Natural killer cell treated with Interleukin-12 subunit alpha and Interleukin-12 subunit beta and Interleukin-15 and Interleukin-18, amount 100 ng/mL, for 72 hours (primary cell): ENCODE results near the gene DNAJC15. TPM values are rescaled to one million over a fixed set of nuclear protein-coding genes. Genes with fewer than 3 reads are reported as not detected.

Source experiments
- ATAC-seq, 2 donors: fragments of 150-1000 bp; cut with Tn5 transposase in 1 of 2; sonication (Bioruptor Pico), chemical (Tn5 transposase) in 1 of 2; 2 replicates each; pipeline ENCODE4 v1.10.0; 2021
- DNase-seq: peaks from one replicate; pipeline ENCODE4 v3.0.0; 2022; ENCODE audit warnings: low spot score
- H3K27ac Mint-ChIP-seq, 2 donors: 1 replicate in 1 of 2; 2 replicates in 1 of 2; pipeline ENCODE4 v1.8.0; 2022; ENCODE audit warnings: mixed read lengths in 2 of 2, mild to moderate bottlenecking in 1 of 2, moderate library complexity in 1 of 2
- H3K27me3 Mint-ChIP-seq, 2 donors: 1 replicate in 1 of 2; 2 replicates in 1 of 2; pipeline ENCODE4 v1.8.0; 2022; ENCODE audit warnings: mixed read lengths in 2 of 2
- H3K36me3 Mint-ChIP-seq: one replicate; pipeline ENCODE4 v1.8.0; 2022; ENCODE audit warnings: mixed read lengths
- H3K4me1 Mint-ChIP-seq, 2 donors: 1 replicate in 1 of 2; 2 replicates in 1 of 2; pipeline ENCODE4 v1.8.0; 2022; ENCODE audit warnings: low read depth in 2 of 2, mixed read lengths in 2 of 2, mild to moderate bottlenecking in 1 of 2
- H3K4me3 Mint-ChIP-seq: one replicate; pipeline ENCODE4 v1.8.0; 2022; ENCODE audit warnings: mixed read lengths
- H3K9me3 Mint-ChIP-seq: 2 replicates; pipeline ENCODE4 v1.8.0; 2022; ENCODE audit warnings: mixed read lengths
- total RNA-seq, 2 donors: library from RNA; stranded (reverse); gene quantifications; one replicate each; pipeline ENCODE4 v1.2.3, GENCODE V29; 2022

DNAJC15 gene
- total RNA-seq, 2 donors from 2014 or later, result 17.6 to 21.0 TPM

DNA sequence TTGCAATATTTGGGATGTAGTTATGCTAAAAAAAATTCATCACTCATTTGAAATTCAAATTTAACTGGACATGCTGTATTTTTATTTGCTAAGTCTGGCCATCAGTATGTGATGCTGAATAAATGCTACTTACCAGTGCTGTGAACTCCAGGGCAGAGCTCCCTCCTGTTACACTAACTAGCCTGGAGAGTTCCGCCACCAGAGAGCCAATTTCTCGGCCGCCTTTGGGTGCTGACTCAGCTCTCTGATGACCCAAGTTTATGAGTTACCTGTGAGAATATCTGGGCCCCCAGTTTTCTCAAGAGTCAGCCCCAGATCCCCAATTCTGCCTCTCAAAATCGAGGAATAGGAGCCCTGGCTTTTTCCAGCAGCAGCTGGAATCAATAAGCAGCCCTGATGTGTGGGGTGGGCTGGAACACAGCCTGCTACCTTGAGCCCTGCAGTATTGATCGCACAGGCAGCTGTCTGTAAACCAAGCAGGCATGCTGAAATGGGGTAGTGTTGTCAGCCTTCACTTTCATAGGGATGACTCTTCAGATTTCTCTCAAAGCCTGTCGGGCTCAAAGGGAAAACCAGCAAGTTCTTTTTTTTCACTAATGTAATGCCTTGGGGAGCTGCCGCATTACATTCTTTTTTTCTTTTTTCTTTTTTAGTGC lies 113.7 kb downstream of the DNAJC15 start:
- DNase-seq (no peak), ATAC-seq (no peak)
- H3K4me3 Mint-ChIP-seq, result no peak overlapping the region
- no peaks in the 10 kb centered on the region for H3K9me3 Mint-ChIP-seq
- H3K36me3 Mint-ChIP-seq, result no peaks in the 10 kb centered on the region
- no peaks in the 10 kb centered on the region for H3K4me1 Mint-ChIP-seq
- H3K27me3 Mint-ChIP-seq, result peaks cover 14 to 22% of the 10 kb centered on the region in 2 donors
- H3K27ac Mint-ChIP-seq, result no peak overlapping the region

DNA sequence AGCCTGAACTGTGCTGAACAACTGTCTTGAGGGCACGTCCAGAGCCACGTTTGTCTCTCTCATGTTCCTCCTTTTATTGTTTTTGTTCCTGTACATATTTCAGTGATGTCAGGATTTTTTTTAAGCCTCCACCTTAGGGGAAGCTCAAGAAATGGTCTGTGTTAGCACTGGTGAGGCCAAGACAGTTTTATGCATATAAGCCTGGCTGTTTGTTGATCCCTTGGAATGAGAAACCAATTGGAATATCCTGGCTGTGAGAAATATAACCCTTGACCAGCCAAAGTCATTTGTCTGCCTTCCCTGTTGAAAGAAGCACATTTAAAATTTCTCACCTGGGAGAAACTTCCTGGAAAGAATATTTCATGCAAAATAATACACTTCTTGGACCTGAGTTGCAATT lies 115.8 kb downstream of the DNAJC15 start:
- no peak for DNase-seq
- Mint-ChIP-seq H3K27ac (no peak overlapping the region), H3K36me3 (no peaks in the 10 kb centered on the region), H3K27me3 (peaks cover 13 to 15% of the 10 kb centered on the region in 2 donors), H3K4me3 (no peak overlapping the region), H3K9me3 (no peaks in the 10 kb centered on the region), H3K4me1 (no peaks in the 10 kb centered on the region)
- no peak for ATAC-seq

DNA sequence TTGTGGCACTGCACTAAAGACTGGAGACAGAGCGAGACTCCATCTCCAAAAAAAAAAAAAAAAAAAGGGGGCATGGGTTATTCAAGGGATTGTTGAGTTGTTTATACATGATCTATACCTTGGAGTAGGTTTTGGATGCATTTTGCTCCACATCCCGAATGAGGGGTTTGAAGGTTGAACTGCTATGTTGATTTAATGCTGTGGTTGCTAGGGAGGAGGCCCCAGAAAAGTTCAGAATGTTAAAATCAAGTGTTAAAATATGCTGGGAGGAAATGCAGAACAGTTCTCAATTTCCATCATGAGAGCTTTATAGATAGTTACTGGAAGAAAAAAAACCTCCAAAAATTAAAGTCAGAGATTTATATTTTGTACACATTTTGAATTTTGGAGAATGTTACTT lies 116.5 kb downstream of the DNAJC15 start:
- Mint-ChIP-seq H3K9me3 (no peaks in the 10 kb centered on the region), H3K36me3 (no peaks in the 10 kb centered on the region), H3K27ac (no peak overlapping the region), H3K4me3 (no peak overlapping the region), H3K4me1 (no peaks in the 10 kb centered on the region), H3K27me3 (peaks cover 15% of the 10 kb centered on the region in 2 donors)
- no peak for DNase-seq
- ATAC-seq, result no peak

DNA sequence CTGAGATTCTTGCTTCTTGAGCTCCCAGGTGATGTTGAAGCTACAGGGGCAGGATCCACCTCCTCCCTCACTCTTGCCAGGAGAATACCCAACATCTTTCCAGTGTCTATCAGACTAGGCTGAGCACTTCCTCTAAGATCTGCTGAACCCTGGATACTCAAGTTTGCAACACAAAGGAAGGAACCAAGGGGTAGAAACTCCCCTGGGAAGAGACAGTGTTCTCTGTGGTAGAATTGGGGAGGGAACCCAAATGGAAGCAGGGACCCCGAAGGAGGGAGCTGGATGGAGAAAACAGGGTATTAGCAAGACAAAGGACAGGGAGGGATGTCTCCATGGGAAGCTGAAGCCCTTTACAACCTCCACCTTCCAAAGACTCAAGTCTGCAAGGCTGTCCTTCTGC lies 117.6 kb downstream of the DNAJC15 start:
- H3K9me3 Mint-ChIP-seq, result no peaks in the 10 kb centered on the region
- H3K27ac Mint-ChIP-seq, result no peak overlapping the region
- DNase-seq (no peak), ATAC-seq (no peak)
- H3K4me3 Mint-ChIP-seq, result no peak overlapping the region
- no peaks in the 10 kb centered on the region for H3K4me1 Mint-ChIP-seq
- peaks cover 13 to 16% of the 10 kb centered on the region in 2 donors for H3K27me3 Mint-ChIP-seq
- no peaks in the 10 kb centered on the region for H3K36me3 Mint-ChIP-seq

DNA sequence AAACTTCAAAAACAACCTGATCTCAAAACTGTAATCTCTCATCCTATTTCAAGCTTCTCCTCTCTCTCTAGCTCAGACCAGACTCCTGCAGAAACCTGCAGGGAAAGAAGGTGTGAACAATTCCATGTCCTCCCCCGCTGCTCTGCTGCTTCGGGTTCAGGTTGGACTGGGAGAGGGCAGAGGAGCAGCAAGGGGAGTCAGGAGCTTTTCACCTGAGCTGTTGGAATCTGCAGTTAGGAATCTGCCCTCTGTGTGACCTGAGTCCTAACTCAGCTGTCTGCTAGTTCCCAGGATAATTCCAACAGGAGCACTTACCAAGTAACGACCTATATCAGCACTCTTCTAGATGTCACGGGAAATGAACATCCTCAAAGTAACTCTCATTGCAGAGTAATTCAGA lies 118.3 kb downstream of the DNAJC15 start:
- no peak overlapping the region for H3K27ac Mint-ChIP-seq
- H3K4me1 Mint-ChIP-seq, result no peaks in the 10 kb centered on the region
- no peak overlapping the region for H3K4me3 Mint-ChIP-seq
- DNase-seq, result no peak
- H3K27me3 Mint-ChIP-seq, result peaks cover 20 to 21% of the 10 kb centered on the region in 2 donors
- no peak for ATAC-seq
- no peaks in the 10 kb centered on the region for H3K36me3 Mint-ChIP-seq
- H3K9me3 Mint-ChIP-seq, result no peaks in the 10 kb centered on the region

DNA sequence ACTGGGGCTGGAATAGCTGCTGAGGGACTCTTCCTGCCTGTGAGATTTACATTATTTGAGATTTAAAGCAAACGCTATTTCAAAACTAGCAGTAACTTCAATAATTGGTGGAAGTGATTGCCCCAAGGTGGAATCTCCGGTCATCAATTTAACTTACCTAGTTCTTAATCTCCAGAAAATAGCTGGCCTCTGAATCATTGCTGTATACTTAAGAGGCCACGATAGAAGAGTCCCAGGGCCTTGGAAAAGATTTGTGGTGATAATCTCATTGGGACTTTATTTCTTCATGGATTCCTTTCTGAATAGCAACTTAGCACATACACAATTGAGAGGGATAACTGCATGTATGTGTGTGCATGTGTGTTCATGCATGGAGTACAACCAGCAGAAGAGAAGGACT lies 120.2 kb downstream of the DNAJC15 start:
- no peaks in the 10 kb centered on the region for H3K9me3 Mint-ChIP-seq
- no peaks in the 10 kb centered on the region for H3K4me1 Mint-ChIP-seq
- no peak overlapping the region for H3K4me3 Mint-ChIP-seq
- ATAC-seq, result no peak
- H3K36me3 Mint-ChIP-seq, result no peaks in the 10 kb centered on the region
- peaks cover 17 to 18% of the 10 kb centered on the region in 2 donors for H3K27me3 Mint-ChIP-seq
- H3K27ac Mint-ChIP-seq, result no peak overlapping the region
- no peak for DNase-seq

DNA sequence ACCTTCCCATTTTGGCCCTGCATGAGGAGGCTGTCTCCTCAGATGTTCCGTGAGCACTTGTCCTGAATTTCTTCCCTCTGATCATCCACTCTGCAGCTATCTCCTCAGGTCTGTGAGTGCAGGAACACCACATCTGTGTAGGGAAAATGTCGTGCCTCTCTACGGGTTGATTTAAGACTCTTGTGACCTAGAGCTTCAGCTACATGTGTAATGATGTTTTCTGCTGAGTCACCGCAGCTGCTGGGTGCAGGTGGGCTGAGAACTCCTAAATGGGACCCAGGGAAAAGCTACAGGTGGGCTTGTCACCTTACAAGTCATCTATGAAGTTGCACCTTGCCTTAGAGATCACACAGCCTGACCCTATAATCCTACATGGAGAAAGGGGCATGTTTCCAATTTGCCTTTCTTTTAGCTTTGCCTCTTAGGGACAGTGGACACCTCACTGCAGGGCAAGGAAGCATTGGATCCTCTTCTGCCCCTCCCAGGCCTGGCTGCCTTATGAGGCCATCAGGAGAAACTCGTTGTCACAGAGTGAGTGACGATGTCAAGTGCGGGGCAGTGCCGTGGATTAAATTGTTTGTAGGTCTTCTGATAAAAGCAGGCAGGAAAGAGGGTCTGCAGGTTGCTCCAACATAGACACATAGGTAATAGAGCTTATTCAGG lies 122.3 kb downstream of the DNAJC15 start:
- Mint-ChIP-seq H3K27ac (no peak overlapping the region), H3K27me3 (peaks cover 20 to 21% of the 10 kb centered on the region in 2 donors), H3K9me3 (no peaks in the 10 kb centered on the region), H3K4me1 (no peaks in the 10 kb centered on the region), H3K4me3 (no peak overlapping the region), H3K36me3 (no peaks in the 10 kb centered on the region)
- ATAC-seq (no peak), DNase-seq (no peak)

DNA sequence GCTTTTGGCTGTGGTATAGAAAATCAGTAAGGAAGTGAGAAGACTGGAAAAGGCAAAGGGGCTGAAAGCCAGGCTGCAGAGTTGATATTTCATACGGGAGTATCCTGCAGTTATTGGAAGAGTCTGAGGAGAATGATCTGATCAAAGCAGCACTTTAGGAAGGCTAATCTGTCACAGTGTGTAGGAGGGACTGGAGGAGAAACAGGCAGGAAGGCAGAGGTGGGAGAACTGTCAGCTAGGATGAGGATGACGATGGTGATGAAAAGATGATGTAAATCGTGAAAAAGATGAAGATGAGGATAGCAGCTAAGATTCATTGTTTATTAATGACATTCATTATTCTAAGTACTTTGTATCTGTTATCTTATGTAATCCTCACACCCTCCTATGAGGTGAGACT lies 123.0 kb downstream of the DNAJC15 start:
- no peak overlapping the region for H3K4me3 Mint-ChIP-seq
- DNase-seq (no peak), ATAC-seq (no peak)
- no peak overlapping the region for H3K27ac Mint-ChIP-seq
- no peaks in the 10 kb centered on the region for H3K36me3 Mint-ChIP-seq
- no peaks in the 10 kb centered on the region for H3K9me3 Mint-ChIP-seq
- H3K4me1 Mint-ChIP-seq, result no peaks in the 10 kb centered on the region
- peaks cover 20 to 21% of the 10 kb centered on the region in 2 donors for H3K27me3 Mint-ChIP-seq

DNA sequence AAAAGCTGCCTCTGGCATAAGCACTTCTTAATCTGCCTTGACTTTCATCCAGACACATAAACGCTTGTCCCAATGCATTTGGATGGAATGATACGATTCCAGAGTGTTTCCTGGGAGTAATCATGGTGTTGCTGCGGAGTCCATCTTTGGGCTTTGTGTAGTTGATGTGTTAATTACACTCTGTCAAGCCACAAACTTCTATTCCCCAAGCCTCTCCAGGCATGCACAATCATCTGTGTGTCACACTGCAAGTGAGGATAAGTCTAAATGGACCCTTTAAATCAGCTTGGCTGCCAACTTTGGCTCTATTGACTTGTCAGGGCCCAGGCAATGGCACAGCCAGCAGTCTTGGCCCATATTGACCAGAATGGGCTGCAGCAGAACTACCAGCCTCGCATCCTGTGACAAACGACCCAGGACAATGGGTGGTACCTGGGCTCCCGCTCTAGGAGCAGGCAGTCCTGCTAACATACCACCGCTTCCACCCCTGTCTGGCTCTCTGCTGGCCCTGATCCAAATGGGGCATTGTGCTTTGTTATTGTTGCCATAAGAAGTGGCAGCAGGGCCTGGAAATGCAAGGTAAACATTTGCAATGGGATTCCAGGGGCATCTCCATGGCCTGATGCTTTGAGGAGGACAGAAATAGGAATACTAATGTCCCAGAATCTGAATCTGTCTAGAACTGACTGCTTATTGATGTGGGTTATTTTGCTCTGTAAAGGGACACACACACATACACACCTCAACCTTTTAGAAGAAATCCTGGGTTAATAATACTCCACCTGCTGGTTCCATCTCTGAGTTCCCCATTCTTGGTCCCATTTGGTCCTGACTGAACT lies 127.2 kb downstream of the DNAJC15 start:
- H3K27ac Mint-ChIP-seq, result no peak overlapping the region
- ATAC-seq (no peak), DNase-seq (no peak)
- no peaks in the 10 kb centered on the region for H3K9me3 Mint-ChIP-seq
- peaks cover 25 to 26% of the 10 kb centered on the region in 2 donors for H3K27me3 Mint-ChIP-seq
- no peak overlapping the region for H3K4me3 Mint-ChIP-seq
- H3K4me1 Mint-ChIP-seq, result no peaks in the 10 kb centered on the region
- H3K36me3 Mint-ChIP-seq, result no peaks in the 10 kb centered on the region

DNA sequence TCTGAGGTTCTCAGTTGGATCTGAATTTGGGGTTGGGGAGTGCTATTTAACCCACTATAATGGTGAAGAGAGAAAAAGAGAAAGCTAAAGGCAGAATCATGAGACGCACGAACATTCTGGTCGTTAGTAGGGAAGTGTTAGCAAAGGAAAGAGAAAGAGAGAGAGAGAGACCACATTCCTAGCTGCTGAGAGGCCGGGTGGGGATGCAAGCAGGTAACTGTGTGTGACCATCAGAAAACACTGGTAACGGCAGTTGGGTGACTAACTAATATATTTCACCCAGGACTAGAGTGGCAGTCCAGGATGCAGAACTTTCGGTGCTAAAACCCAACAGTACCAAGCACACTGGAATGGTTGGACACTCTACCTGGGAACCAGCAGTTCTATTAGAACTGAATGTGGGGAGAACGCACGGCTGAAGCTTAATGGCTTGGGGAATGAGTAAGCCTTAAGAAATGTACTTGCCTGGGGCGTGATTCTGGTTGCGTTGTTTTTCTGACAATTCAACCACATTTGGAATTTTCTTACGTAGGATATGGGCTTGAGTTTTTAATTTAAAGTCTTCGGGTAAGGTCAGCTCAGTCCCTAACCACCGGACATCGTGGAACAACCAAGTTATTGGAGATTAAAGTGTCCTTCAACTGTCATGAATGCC lies 130.2 kb downstream of the DNAJC15 start:
- ATAC-seq, result no peak
- H3K27ac Mint-ChIP-seq, result no peak overlapping the region
- peaks cover 12 to 17% of the 10 kb centered on the region in 2 donors for H3K27me3 Mint-ChIP-seq
- no peaks in the 10 kb centered on the region for H3K36me3 Mint-ChIP-seq
- DNase-seq, result no peak
- no peaks in the 10 kb centered on the region for H3K9me3 Mint-ChIP-seq
- H3K4me1 Mint-ChIP-seq, result no peaks in the 10 kb centered on the region
- H3K4me3 Mint-ChIP-seq, result no peak overlapping the region

DNA sequence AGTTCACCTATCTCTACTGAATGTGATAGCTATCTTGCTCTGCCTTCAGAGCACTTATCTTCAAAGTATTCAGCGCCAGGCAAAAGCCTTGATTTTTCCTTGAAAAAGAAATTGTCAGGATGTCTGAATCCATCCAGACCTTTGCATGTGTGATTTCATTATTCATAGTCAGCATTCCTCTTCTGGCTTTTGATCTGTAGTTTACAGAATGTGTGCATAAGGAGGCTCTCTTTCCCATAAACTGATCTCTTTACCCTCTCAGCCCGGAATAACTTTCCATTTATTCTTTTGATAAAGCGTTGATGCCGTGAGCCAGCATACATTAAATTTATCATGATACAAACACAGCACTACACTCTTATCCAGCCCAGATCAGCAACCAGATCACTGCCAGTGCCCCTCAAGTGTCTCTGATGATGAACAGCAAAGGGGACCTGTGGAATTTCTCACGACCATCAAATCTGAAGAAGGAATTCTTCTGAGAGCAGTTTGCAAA lies 130.8 kb downstream of the DNAJC15 start:
- no peak overlapping the region for H3K27ac Mint-ChIP-seq

DNA sequence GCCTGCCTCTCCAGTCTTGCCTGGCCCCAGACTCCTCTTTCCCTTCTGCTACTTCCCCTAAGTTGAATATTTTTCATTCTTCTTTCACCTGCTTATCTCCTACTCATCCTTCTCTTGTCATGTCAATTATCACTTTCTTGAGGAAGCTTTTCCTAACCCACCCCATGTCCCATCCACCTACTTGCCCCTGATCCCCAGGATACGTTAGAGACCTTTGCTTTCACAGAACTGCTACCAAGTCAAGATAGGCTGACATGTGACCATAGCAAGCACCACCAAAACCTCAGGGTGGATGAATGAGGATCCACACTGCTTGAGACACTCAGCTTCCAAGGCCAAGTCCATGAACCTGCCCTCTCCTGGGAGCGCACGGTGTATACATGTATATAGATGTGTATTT lies 131.5 kb downstream of the DNAJC15 start:
- Mint-ChIP-seq H3K27me3 (peaks cover 8 to 14% of the 10 kb centered on the region in 2 donors), H3K36me3 (no peaks in the 10 kb centered on the region), H3K27ac (no peak overlapping the region), H3K9me3 (no peaks in the 10 kb centered on the region), H3K4me1 (no peaks in the 10 kb centered on the region), H3K4me3 (no peak overlapping the region)
- ATAC-seq, result no peak
- no peak for DNase-seq

More for the DNA sequence above, 130.8 kb downstream of the DNAJC15 start:
- H3K4me3 Mint-ChIP-seq, result no peak overlapping the region
- ATAC-seq (no peak), DNase-seq (no peak)
- peaks cover 8 to 14% of the 10 kb centered on the region in 2 donors for H3K27me3 Mint-ChIP-seq
- H3K4me1 Mint-ChIP-seq, result no peaks in the 10 kb centered on the region
- H3K9me3 Mint-ChIP-seq, result no peaks in the 10 kb centered on the region
- no peaks in the 10 kb centered on the region for H3K36me3 Mint-ChIP-seq

DNA sequence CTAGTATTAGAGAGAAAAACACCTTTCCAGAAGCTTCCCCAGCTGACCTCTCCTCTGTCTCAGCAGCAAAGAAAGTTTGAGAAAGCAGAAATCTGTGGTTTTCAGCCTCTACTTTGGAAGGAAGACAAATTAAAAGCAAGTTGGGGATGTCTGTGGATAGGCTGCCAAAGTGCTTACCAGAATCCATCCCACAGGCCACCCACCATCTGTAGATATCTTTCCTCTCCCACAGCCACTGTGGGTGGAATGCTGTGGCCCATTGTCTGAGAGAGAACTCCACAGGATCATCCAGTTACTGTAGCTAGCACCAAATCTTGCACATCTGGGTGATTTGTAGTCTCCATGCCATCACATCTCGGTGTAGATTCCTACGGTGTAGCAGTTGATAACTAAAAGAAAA lies 133.5 kb downstream of the DNAJC15 start:
- Mint-ChIP-seq H3K4me3 (no peak overlapping the region), H3K27me3 (peaks cover 8 to 11% of the 10 kb centered on the region in 2 donors), H3K4me1 (no peaks in the 10 kb centered on the region), H3K27ac (no peak overlapping the region), H3K9me3 (no peaks in the 10 kb centered on the region), H3K36me3 (no peaks in the 10 kb centered on the region)
- ATAC-seq (no peak), DNase-seq (no peak)
